HAP-1 (cell line): ENCODE measurements around the gene SLC46A2.

Experiments
- DNase-seq, 2 experiments: peaks; one replicate each; pipeline ENCODE4 v3.0.0-alpha.2; 2016 to 2020; ENCODE audit warnings: low spot score in 2 of 2
- H3K27me3 ChIP-seq: fragments of 250-450 bp; sonication (Bioruptor Pico); 2 replicates; pipeline ENCODE4 v1.5.1; 2020; ENCODE audit warnings: low read depth, mild to moderate bottlenecking, moderate library complexity
- H3K36me3 ChIP-seq: fragments of 250-450 bp; sonication (Bioruptor Pico); replicated peaks from 2 replicates; pipeline ENCODE4 v1.5.1; 2020; ENCODE audit warnings: mild to moderate bottlenecking
- H3K4me1 ChIP-seq: fragments of 250-450 bp; sonication (Bioruptor Pico); 2 replicates; pipeline ENCODE4 v1.5.1; 2020; ENCODE audit warnings: mild to moderate bottlenecking
- H3K4me3 ChIP-seq: fragments of 250-450 bp; sonication (Bioruptor Pico); 2 replicates; pipeline ENCODE4 v1.5.1; 2020; ENCODE audit warnings: mild to moderate bottlenecking, moderate library complexity
- H3K9me3 ChIP-seq: fragments of 250-450 bp; sonication (Bioruptor Pico); 2 replicates; pipeline ENCODE4 v1.5.1; 2020; ENCODE audit warnings: mild to moderate bottlenecking, moderate library complexity
- in situ Hi-C: fragments of 300-500 bp; cut with MboI; formaldehyde crosslinking; loops from 3 replicates; pipeline ENCODE4 v1.14.3; 2020; ENCODE audit warnings: low sequenced_read_pairs, inconsistent platforms, mixed read lengths

SLC46A2 gene

DNA sequence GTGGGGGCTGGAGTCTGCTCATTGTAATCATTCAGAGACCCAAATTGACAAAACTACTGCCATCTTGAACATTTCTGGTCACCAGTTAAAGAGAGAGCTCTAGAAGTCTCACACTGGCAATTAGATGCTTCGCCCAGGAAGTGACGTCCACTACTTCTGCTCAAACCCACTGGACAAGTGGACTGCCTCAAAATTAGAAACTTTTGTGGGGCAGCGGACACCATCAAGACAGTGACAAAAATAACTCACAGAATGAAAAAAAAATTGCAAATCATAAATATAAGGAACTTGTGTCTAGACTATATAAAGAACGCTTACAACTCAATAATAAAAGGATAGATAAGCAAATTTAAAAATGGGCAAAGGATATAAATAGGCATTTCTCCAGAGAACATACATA lies 9.8 kb upstream of the SLC46A2 start:
- no peak for DNase-seq
- in situ Hi-C loops: no loop called here
- H3K4me1 ChIP-seq: no peaks in the 10 kb centered on the region

DNA sequence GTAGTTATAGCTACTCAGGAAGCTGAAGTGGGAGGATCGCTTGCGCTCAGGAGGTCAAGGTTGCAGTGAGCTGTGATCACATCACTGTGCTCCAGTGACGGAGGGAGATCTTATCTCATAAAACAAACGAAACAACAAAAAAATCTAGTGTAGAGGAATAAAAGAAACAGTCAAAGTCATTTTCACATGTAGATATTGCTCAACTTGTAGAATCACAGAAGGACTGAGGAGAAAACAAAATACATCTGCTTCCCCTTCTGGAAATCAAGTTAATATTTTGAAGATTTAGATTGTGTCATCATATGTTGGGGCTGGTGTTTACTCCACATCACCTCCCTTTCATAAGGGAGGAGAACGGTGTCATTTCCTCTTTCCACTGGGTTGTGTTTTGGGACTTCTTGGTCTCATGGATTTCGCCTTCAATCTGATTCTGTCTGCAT lies 8.2 kb upstream of the SLC46A2 start:
- DNase-seq: no peak
- Histone ChIP-seq H3K4me1 (no peaks in the 10 kb centered on the region), H3K4me3 (no peak overlapping the region), H3K27me3 (peaks cover 11% of the 10 kb centered on the region), H3K36me3 (no peaks in the 10 kb centered on the region), H3K9me3 (no peaks in the 10 kb centered on the region)
- in situ Hi-C loops: no loop called here

More for the DNA sequence above, 9.8 kb upstream of the SLC46A2 start:
- Histone ChIP-seq H3K36me3 (no peaks in the 10 kb centered on the region), H3K4me3 (no peak overlapping the region), H3K9me3 (no peaks in the 10 kb centered on the region), H3K27me3 (peaks cover 11% of the 10 kb centered on the region)

GRCh38 chr9:112896131-112896530 lies 5.5 kb upstream of the SLC46A2 start:
- Histone ChIP-seq H3K4me3 (no peak overlapping the region), H3K36me3 (no peaks in the 10 kb centered on the region), H3K9me3 (no peaks in the 10 kb centered on the region), H3K27me3 (peaks cover 11% of the 10 kb centered on the region), H3K4me1 (no peaks in the 10 kb centered on the region)
- no peak for DNase-seq
- in situ Hi-C loops: no loop called here

DNA sequence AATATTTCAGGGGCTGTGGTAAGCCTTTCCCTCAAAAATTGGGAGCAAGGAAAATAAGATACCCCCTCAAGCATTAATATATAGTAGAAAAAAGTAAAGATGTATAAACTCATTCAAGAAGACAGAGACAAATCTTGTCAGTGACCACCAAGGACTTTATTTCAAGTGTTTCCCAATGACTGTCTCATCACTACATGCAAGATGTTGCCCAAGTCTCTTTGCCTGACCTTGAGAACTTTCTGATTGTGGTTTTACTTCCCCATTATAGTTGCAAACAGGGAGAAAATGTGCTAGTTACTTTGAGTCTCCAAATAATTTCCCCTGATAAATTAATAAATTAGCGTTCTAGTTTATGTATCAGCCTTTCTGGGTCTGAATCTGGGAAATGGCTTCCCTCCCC lies 4.0 kb upstream of the SLC46A2 start:
- Histone ChIP-seq H3K27me3 (peaks cover 7% of the 10 kb centered on the region), H3K4me1 (no peaks in the 10 kb centered on the region), H3K4me3 (no peak overlapping the region), H3K9me3 (no peaks in the 10 kb centered on the region), H3K36me3 (no peaks in the 10 kb centered on the region)
- in situ Hi-C loops: no loop called here
- DNase-seq: no peak

DNA sequence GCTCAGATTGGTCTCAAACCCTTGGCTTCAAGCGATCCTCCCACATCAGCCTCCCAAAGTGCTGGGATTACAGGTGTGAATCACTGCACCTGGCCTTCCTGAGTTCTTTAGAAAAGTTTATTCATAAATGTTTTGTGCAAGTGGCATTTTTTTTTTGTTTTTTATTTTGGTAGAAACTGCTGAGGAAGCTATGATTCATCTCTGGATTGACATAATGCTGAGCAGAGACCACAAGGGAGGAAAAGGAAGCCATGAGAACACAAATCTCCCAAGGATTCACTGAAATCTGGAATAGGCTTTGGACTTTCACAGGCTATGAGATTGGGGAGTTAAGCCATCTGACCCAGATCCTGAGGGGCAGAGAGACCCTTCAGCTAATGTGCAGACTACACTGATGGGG lies 3.4 kb upstream of the SLC46A2 start:
- Histone ChIP-seq H3K9me3 (no peaks in the 10 kb centered on the region), H3K27me3 (peaks cover 3% of the 10 kb centered on the region), H3K4me3 (no peak overlapping the region), H3K4me1 (no peaks in the 10 kb centered on the region), H3K36me3 (no peaks in the 10 kb centered on the region)
- in situ Hi-C loops: no loop called here
- no peak for DNase-seq

DNA sequence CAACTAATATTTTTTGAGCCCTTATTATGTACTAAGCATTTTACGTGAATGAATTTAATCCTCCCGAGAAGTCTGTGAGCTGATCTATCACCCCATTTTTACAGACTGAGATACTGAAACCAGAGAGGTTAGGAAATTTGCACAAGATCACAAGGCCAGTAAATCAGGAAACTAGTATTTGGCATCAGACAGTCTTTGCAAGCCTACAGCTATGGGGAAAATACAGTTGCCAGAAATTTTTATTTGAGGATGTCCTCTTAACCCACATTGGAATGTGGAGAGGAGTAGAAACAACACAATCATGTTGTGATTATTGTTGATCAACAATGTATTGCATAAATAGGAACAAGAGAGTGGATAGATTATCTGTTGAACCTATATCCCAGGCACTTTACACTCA lies 2.3 kb upstream of the SLC46A2 start:
- peaks cover 3% of the 10 kb centered on the region; the same call in 1 of the 2 replicates for H3K27me3 ChIP-seq
- in situ Hi-C loops: no loop called here
- H3K4me1 ChIP-seq: no peaks in the 10 kb centered on the region
- no peak overlapping the region for H3K4me3 ChIP-seq
- no peaks in the 10 kb centered on the region for H3K36me3 ChIP-seq
- DNase-seq: no peak
- no peaks in the 10 kb centered on the region for H3K9me3 ChIP-seq

DNA sequence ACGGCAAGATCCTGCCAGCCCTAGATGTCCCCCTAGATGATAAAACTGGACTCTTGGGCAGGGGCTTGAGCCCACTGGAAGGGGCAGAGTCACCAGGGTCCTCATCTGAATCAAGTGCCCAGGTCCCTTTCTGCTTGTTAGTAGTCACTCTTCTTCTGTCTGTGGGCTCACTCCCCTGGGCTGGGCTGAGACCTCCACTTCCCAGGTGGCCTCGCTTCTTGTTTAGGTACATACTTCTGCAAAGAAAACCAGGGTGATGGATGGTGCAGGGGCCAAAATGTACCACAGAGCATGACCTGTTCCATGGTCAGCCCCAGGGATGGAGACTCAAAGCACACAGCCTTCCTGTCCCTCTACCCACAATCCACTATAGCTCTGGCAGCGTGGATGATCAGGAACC lies 845 bp upstream of the SLC46A2 start:
- H3K4me1 ChIP-seq: no peaks in the 10 kb centered on the region
- no peaks in the 10 kb centered on the region for H3K9me3 ChIP-seq
- no peak overlapping the region for H3K4me3 ChIP-seq
- H3K36me3 ChIP-seq: no peaks in the 10 kb centered on the region
- in situ Hi-C loops: no loop called here
- no peak for DNase-seq
- H3K27me3 ChIP-seq: no peaks in the 10 kb centered on the region

DNA sequence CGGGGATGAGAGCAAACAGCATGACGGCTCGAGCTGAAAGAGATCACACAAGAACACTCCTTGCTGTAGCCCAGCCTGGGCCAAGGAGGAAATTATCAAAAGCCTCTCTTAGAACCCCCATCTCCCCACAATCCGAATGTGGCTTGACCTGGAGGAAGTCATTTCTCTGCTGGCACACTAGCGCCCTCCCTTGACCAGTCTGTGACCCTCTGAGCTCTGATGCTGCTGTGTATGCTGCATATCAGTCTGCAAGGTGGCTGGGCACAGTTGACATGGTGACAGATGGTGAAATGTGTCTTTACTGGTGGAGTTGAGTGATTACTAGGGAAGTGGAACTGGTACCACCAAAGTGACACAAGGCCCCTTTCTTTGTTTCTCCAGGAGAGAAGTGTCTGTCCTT lies 3.3 kb downstream of the SLC46A2 start:
- in situ Hi-C loops: no loop called here
- Histone ChIP-seq H3K9me3 (no peaks in the 10 kb centered on the region), H3K4me3 (no peak overlapping the region), H3K27me3 (no peaks in the 10 kb centered on the region), H3K36me3 (no peaks in the 10 kb centered on the region), H3K4me1 (no peaks in the 10 kb centered on the region)
- peak in 1 of 2 experiments; percentile 22 for DNase-seq

GRCh38 chr9:112886351-112886750 lies 4.3 kb downstream of the SLC46A2 start:
- Histone ChIP-seq H3K4me1 (no peaks in the 10 kb centered on the region), H3K27me3 (no peaks in the 10 kb centered on the region), H3K4me3 (no peak overlapping the region), H3K36me3 (no peaks in the 10 kb centered on the region), H3K9me3 (no peaks in the 10 kb centered on the region)
- no peak for DNase-seq
- in situ Hi-C loops: no loop called here

GRCh38 chr9:112885324-112885723 lies 5.4 kb downstream of the SLC46A2 start:
- Histone ChIP-seq H3K27me3 (no peaks in the 10 kb centered on the region), H3K4me3 (no peak overlapping the region), H3K36me3 (no peaks in the 10 kb centered on the region), H3K9me3 (no peaks in the 10 kb centered on the region), H3K4me1 (no peaks in the 10 kb centered on the region)
- no peak for DNase-seq
- in situ Hi-C loops: no loop called here

- no peaks in the 10 kb centered on the region for H3K9me3 ChIP-seq
- H3K36me3 ChIP-seq: no peaks in the 10 kb centered on the region
- in situ Hi-C loops: no loop called here
- no peaks in the 10 kb centered on the region for H3K27me3 ChIP-seq
- no peak for DNase-seq
- H3K4me1 ChIP-seq: no peaks in the 10 kb centered on the region
- H3K4me3 ChIP-seq: no peak overlapping the region
Measured at GRCh38 chr9:112884721-112885120, 6.0 kb downstream of the SLC46A2 start.

- H3K27me3 ChIP-seq: no peaks in the 10 kb centered on the region
- DNase-seq: no peak
- H3K4me1 ChIP-seq: no peaks in the 10 kb centered on the region
- in situ Hi-C loops: no loop called here
- H3K9me3 ChIP-seq: no peaks in the 10 kb centered on the region
- H3K36me3 ChIP-seq: no peaks in the 10 kb centered on the region
- no peak overlapping the region for H3K4me3 ChIP-seq
Measured at GRCh38 chr9:112884101-112884500, 6.6 kb downstream of the SLC46A2 start.

- Histone ChIP-seq H3K36me3 (no peaks in the 10 kb centered on the region), H3K9me3 (no peaks in the 10 kb centered on the region), H3K4me3 (no peak overlapping the region), H3K4me1 (no peaks in the 10 kb centered on the region), H3K27me3 (no peaks in the 10 kb centered on the region)
- in situ Hi-C loops: no loop called here
- no peak for DNase-seq
Measured at GRCh38 chr9:112881331-112881730, 9.3 kb downstream of the SLC46A2 start.

- Histone ChIP-seq H3K4me1 (no peaks in the 10 kb centered on the region), H3K9me3 (no peaks in the 10 kb centered on the region), H3K36me3 (no peaks in the 10 kb centered on the region), H3K4me3 (no peak overlapping the region), H3K27me3 (no peaks in the 10 kb centered on the region)
- in situ Hi-C loops: no loop called here
- DNase-seq: no peak
Measured at GRCh38 chr9:112880650-112881049, 10.0 kb downstream of the SLC46A2 start.

- no peak overlapping the region for H3K4me3 ChIP-seq
- no peaks in the 10 kb centered on the region for H3K27me3 ChIP-seq
- DNase-seq: no peak
- in situ Hi-C loops: no loop called here
- no peaks in the 10 kb centered on the region for H3K4me1 ChIP-seq
- H3K9me3 ChIP-seq: no peaks in the 10 kb centered on the region
- no peaks in the 10 kb centered on the region for H3K36me3 ChIP-seq
Measured at GRCh38 chr9:112878752-112879151, 11.9 kb downstream of the SLC46A2 start.
